Brain microvascular endothelial cell (primary cell): ENCODE results near the gene CEL.
A peak's percentile ranks its signal among the peaks of the same experiment; 100 is the strongest.

Experiments used
- DNase-seq: peaks from one replicate; pipeline ENCODE4 v3.0.0-alpha.2; 2020
- H3K27ac ChIP-seq: fragments of 250-450 bp; sonication (Bioruptor Pico); 2 replicates; pipeline ENCODE4 v1.5.1; 2020; ENCODE audit warnings: mild to moderate bottlenecking, moderate library complexity
- H3K27me3 ChIP-seq: fragments of 250-450 bp; sonication (Bioruptor Pico); replicated peaks from 2 replicates; pipeline ENCODE4 v1.5.1; 2020; ENCODE audit warnings: mild to moderate bottlenecking
- H3K36me3 ChIP-seq: fragments of 250-450 bp; sonication (Bioruptor Pico); replicated peaks from 2 replicates; pipeline ENCODE4 v1.5.1; 2020; ENCODE audit warnings: mild to moderate bottlenecking
- H3K4me3 ChIP-seq: 2 replicates; pipeline ENCODE4 v1.5.1; 2011; ENCODE audit warnings: low read depth, mild to moderate bottlenecking, control low read depth, low read length, moderate library complexity
- in situ Hi-C: cut with HindIII; loops from 2 replicates; pipeline ENCODE4 v1.10.0; 2017; ENCODE audit warnings: low sequenced_read_pairs, low pct_ligation_motif_present
- TF ChIP-seq, protein P1 (sequence below): IDR thresholded peaks from 2 replicates; pipeline ENCODE4 v1.5.1; 2011; ENCODE audit warnings: low read depth, mild to moderate bottlenecking, moderate library complexity, low read length, control low read depth, inconsistent platforms; ENCODE audit errors: missing control alignments

CEL gene

DNA sequence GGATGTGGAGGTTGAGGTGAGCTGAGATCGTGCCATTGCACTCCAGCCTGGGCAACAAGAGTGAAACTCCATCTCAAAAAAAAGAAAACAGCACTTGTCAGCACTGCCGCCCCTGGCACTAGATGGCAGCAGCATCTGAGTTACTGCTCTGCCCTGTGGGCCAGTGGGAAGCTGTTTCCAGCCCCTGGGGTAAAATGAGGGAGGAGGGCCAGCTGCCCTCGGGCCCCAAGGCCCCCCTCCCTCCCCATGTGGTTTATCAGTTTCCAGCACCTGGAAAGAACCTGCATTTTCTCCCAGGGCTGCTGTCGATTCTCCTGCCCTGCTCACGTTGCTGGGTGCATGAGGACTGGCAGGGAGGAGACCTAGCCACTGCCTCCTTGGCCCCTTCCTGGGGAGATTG, 13.2 kb upstream of the CEL start:
- Histone ChIP-seq H3K27ac (no peak overlapping the region), H3K27me3 (no peaks in the 10 kb centered on the region), H3K4me3 (no peak overlapping the region), H3K36me3 (peaks cover 40% of the 10 kb centered on the region)
- TF ChIP-seq, protein P1, sequence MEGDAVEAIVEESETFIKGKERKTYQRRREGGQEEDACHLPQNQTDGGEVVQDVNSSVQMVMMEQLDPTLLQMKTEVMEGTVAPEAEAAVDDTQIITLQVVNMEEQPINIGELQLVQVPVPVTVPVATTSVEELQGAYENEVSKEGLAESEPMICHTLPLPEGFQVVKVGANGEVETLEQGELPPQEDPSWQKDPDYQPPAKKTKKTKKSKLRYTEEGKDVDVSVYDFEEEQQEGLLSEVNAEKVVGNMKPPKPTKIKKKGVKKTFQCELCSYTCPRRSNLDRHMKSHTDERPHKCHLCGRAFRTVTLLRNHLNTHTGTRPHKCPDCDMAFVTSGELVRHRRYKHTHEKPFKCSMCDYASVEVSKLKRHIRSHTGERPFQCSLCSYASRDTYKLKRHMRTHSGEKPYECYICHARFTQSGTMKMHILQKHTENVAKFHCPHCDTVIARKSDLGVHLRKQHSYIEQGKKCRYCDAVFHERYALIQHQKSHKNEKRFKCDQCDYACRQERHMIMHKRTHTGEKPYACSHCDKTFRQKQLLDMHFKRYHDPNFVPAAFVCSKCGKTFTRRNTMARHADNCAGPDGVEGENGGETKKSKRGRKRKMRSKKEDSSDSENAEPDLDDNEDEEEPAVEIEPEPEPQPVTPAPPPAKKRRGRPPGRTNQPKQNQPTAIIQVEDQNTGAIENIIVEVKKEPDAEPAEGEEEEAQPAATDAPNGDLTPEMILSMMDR = peak; percentile 63
- in situ Hi-C loops = loop anchor here (25.0 kb wide), 1 partner anchor 89 kb away; no protein-coding TSS in a partner anchor
- no peak for DNase-seq

- H3K27me3 ChIP-seq = no peaks in the 10 kb centered on the region
- no peak for DNase-seq
- H3K4me3 ChIP-seq = no peak overlapping the region
- in situ Hi-C loops = loop anchor here (25.0 kb wide), 1 partner anchor 88 kb away; no protein-coding TSS in a partner anchor
- H3K36me3 ChIP-seq = peaks cover 42% of the 10 kb centered on the region
- no peak overlapping the region for H3K27ac ChIP-seq
- TF ChIP-seq, protein P1 = no peak
Observed at GRCh38 chr9:133049043-133049442, 12.7 kb upstream of the CEL start.

- Histone ChIP-seq H3K27ac (no peak overlapping the region), H3K36me3 (peaks cover 39% of the 10 kb centered on the region), H3K4me3 (no peak overlapping the region), H3K27me3 (no peaks in the 10 kb centered on the region)
- peak; percentile 14 for DNase-seq
- in situ Hi-C loops = no loop called here
- TF ChIP-seq, protein P1 = no peak
Observed at GRCh38 chr9:133050142-133050541, 11.6 kb upstream of the CEL start.

DNA sequence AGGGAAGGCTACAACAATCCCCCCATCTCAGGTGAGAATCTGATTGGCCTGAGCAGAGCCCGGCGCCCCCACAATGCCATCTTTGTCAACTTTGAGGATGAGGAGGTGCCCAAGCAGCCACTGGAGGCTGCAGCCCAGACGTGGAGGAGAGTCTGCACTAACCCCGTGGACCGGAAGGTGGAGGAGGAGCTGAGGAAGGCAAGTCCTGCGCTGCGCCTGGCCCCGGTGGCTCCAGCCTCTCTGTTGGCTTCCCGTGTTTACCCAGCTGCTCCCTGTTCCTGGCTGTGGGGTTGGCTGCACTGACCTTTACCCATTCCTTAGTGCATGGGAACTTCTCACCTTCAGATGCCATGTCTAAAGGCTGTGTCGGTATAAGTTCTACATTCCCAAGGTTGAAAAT, 11.0 kb upstream of the CEL start:
- in situ Hi-C loops = no loop called here
- Histone ChIP-seq H3K36me3 (peaks cover 38% of the 10 kb centered on the region), H3K4me3 (no peak overlapping the region), H3K27ac (no peak overlapping the region), H3K27me3 (no peaks in the 10 kb centered on the region)
- DNase-seq = no peak
- TF ChIP-seq, protein P1 = no peak

DNA sequence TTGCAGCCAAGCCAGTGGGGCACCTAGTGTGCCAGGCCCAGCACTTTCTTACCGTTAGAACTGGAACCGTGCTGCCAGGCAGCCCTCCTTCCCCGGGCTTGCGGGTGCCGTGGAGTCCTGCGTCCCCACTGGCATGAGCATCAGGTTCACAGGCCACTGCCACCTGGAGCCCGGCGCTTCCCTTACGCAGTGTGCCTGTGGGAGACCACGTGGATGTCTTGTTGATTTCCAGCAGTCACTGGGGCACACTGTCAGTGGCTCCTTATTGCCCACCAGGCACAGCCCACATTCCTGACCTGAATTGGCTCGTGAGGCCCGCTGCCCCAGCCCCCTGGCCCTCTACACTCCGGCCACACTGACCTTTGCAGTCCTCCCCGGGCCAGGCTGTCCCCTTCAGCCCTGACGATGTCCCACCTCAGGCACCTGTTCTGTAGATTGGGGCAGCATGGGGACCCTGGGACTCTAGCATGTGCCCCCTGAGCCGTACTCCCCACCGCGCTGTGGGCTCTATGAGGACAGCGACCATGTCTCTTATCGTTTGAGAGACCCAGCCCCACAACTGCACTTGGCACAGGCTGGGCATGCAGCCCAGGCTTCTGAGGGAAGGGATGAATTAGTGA, 10.4 kb upstream of the CEL start:
- in situ Hi-C loops = no loop called here
- TF ChIP-seq, protein P1 = no peak
- Histone ChIP-seq H3K27ac (no peak overlapping the region), H3K36me3 (peaks cover 40% of the 10 kb centered on the region), H3K4me3 (no peak overlapping the region), H3K27me3 (no peaks in the 10 kb centered on the region)
- DNase-seq = no peak

DNA sequence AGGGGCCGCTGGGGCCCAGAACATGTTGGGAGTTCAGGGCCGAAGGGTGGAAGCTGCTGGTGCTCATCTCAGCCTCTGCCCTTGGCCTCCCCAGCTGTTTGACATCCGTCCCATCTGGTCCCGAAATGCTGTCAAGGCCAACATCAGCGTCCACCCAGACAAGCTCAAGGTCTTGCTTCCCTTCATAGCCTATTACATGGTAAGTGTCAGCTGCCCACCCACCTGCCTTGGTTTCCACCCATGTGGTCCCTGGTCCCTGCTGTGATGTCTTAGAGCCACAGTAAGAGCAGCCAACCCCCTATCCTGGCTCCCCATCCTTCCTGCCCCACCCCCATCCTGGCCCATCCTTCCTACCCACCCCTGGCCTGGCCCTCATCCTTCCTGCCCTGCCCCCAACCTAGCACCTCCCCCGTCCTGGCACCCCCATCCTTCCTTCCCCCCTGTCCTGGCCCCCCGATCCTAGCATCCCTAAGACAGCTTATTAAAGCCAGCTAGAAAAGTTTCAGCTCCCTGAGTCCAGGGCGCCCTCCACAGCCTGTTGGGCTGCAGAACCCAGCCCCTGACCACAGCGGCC, 9.7 kb upstream of the CEL start:
- peaks cover 42% of the 10 kb centered on the region for H3K36me3 ChIP-seq
- in situ Hi-C loops = no loop called here

More for the DNA sequence above, 9.7 kb upstream of the CEL start:
- TF ChIP-seq, protein P1 = no peak
- H3K4me3 ChIP-seq = no peak overlapping the region
- H3K27ac ChIP-seq = no peak overlapping the region
- no peak for DNase-seq
- H3K27me3 ChIP-seq = no peaks in the 10 kb centered on the region
